Keratinocyte (primary cell): ENCODE results near the gene MBP. TPM values are rescaled to one million over a fixed set of nuclear protein-coding genes. Genes with fewer than 3 reads are reported as not detected.

ENCODE experiments used
- DNase-seq: peaks from one replicate; pipeline ENCODE4 v3.0.0-alpha.2; 2011; ENCODE audit warnings: low read depth, missing footprints, low spot score
- FAIRE-seq: peaks from 2 replicates; lab custom pipeline; 2011; peaks lifted over from hg19 to GRCh38; lab: Jason Lieb, UNC
- H2AFZ ChIP-seq: 2 replicates; pipeline ENCODE4 v1.6.0; 2012; ENCODE audit warnings: low read length, control low read depth, inconsistent platforms; ENCODE audit not compliant: control insufficient read depth
- H3K27ac ChIP-seq: 2 replicates; pipeline ENCODE4 v1.5.1; 2011; ENCODE audit warnings: low read length; ENCODE audit not compliant: control insufficient read depth, insufficient read depth
- H3K27me3 ChIP-seq: 3 replicates; pipeline ENCODE4 v1.6.0; 2011; ENCODE audit warnings: low read length; ENCODE audit not compliant: control insufficient read depth, insufficient read depth; ENCODE audit errors: extremely low read depth
- H3K36me3 ChIP-seq, 2 experiments: 2 replicates in 1 of 2; 3 replicates in 1 of 2; pipeline ENCODE4 v1.5.1; 2011; ENCODE audit warnings: low read length in 2 of 2, mild to moderate bottlenecking in 1 of 2; ENCODE audit not compliant: control insufficient read depth in 2 of 2, insufficient read depth in 2 of 2; ENCODE audit errors: extremely low read depth in 1 of 2
- H3K4me1 ChIP-seq: 3 replicates; pipeline ENCODE4 v1.5.1; 2011; ENCODE audit warnings: low read length; ENCODE audit not compliant: control insufficient read depth, insufficient read depth; ENCODE audit errors: extremely low read depth
- H3K4me2 ChIP-seq: 3 replicates; pipeline ENCODE4 v1.6.0; 2011; ENCODE audit warnings: low read depth, low read length; ENCODE audit not compliant: control insufficient read depth, insufficient read depth; ENCODE audit errors: extremely low read depth
- H3K4me3 ChIP-seq, 3 experiments: fragments of 200-600 bp in 1 of 3; sonication (generic) in 1 of 3; 2 replicates in 2 of 3; 3 replicates in 1 of 3; pipeline ENCODE4 v1.5.1; 2011 to 2016; ENCODE audit warnings: low read length in 3 of 3, mild to moderate bottlenecking in 3 of 3, control low read depth in 2 of 3, inconsistent platforms in 1 of 3, low read depth in 1 of 3, mixed read lengths in 1 of 3, mixed run types in 1 of 3, moderate library complexity in 1 of 3; ENCODE audit not compliant: control insufficient read depth in 2 of 3, insufficient read depth in 2 of 3; ENCODE audit errors: extremely low read depth in 1 of 3
- H3K79me2 ChIP-seq: 2 replicates; pipeline ENCODE4 v1.6.0; 2012; ENCODE audit warnings: low read length; ENCODE audit not compliant: control insufficient read depth, insufficient read depth
- H3K9ac ChIP-seq: 3 replicates; pipeline ENCODE4 v1.6.0; 2011; ENCODE audit warnings: low read length; ENCODE audit not compliant: control insufficient read depth, insufficient read depth; ENCODE audit errors: extremely low read depth
- H3K9me1 ChIP-seq: 3 replicates; pipeline ENCODE4 v1.6.0; 2011; ENCODE audit warnings: low read length; ENCODE audit not compliant: control insufficient read depth, insufficient read depth; ENCODE audit errors: extremely low read depth
- H3K9me3 ChIP-seq: 2 replicates; pipeline ENCODE4 v1.5.1; 2012; ENCODE audit warnings: low read depth, low read length; ENCODE audit not compliant: control insufficient read depth
- H4K20me1 ChIP-seq: 3 replicates; pipeline ENCODE4 v1.6.0; 2011; ENCODE audit warnings: low read length; ENCODE audit not compliant: control insufficient read depth, insufficient read depth; ENCODE audit errors: extremely low read depth
- CTCF ChIP-seq, 3 experiments: IDR thresholded peaks in 1 of 3; conservative IDR thresholded peaks in 1 of 3; optimal IDR thresholded peaks in 1 of 3; 2 replicates in 2 of 3; 3 replicates in 1 of 3; pipeline versions ENCODE3 to v1.5.1; 2011; ENCODE audit warnings: low read length in 3 of 3, mild to moderate bottlenecking in 3 of 3, moderate library complexity in 2 of 3, control low read depth in 1 of 3, inconsistent platforms in 1 of 3; ENCODE audit not compliant: insufficient read depth in 2 of 3; ENCODE audit errors: extremely low read depth in 1 of 3
- EZH2 ChIP-seq: IDR thresholded peaks from one replicate; pipeline ENCODE4 v1.6.1; 2012; ENCODE audit warnings: inconsistent platforms, mild to moderate bottlenecking, low read length, moderate library complexity
- dilution Hi-C: fragments of 300-500 bp; cut with MboI; formaldehyde crosslinking; loops from one replicate; pipeline ENCODE4 v1.7.0; 2020; ENCODE audit warnings: low sequenced_read_pairs; ENCODE audit not compliant: extremely low pct_ligation_motif_present
- polyA plus RNA-seq, 5 experiments: library from polyadenylated mRNA; depleted of rRNA in 3 of 5; stranded (reverse) in 3 of 5; stranded (forward) in 1 of 5; unstranded in 1 of 5; fragments of >200 nt; gene quantifications; 1 replicate in 1 of 5; 2 replicates in 3 of 5; 3 replicates in 1 of 5; pipeline versions ENCODE4 v1.2.1 to v1.2.3, GENCODE V29; 2011 to 2012; ENCODE audit warnings: missing spikeins in 2 of 5, low read depth in 1 of 5, low replicate concordance in 1 of 5

Gene MBP
- polyA plus RNA-seq, 1 donor (not counting 4 experiments of a cell fraction or from before 2014, with no cell fraction given), result 38.7 TPM

- DNase-seq (no peak), FAIRE-seq (no peak)
- H3K9ac ChIP-seq, result no peak overlapping the region
- H3K4me1 ChIP-seq, result peaks cover 37% of the 10 kb centered on the region
- H3K27ac ChIP-seq, result no peak overlapping the region
- H4K20me1 ChIP-seq, result no peaks in the 10 kb centered on the region
- H3K27me3 ChIP-seq, result no peaks in the 10 kb centered on the region
- TF ChIP-seq CTCF (optimal IDR thresholded peaks at IDR 0.05 in 1 of 3, IDR thresholded peaks at IDR 0.05 in 1 of 3, conservative IDR thresholded peaks at IDR 0.05 in 1 of 3; ENCODE audit: extremely low read depth in 1 of 3, insufficient read depth in 2 of 3, low read length in 3 of 3), result no peak
- TF ChIP-seq EZH2, result no peak
- peaks cover 32% of the 10 kb centered on the region for H3K79me2 ChIP-seq
- H2AFZ ChIP-seq, result no peak overlapping the region
- H3K4me2 ChIP-seq, result no peak overlapping the region
- H3K4me3 ChIP-seq, result no peak overlapping the region
- no peaks in the 10 kb centered on the region for H3K9me3 ChIP-seq
- peaks cover 5% of the 10 kb centered on the region for H3K9me1 ChIP-seq
- H3K36me3 ChIP-seq, result peaks cover 7 to 8% of the 10 kb centered on the region in 2 experiments
- dilution Hi-C loops, result no loop called here
Observed at GRCh38 chr18:77091366-77091765, 41.2 kb downstream of the MBP start.

GRCh38 chr18:77090546-77091174 lies 41.9 kb downstream of the MBP start:
- DNase-seq, result no peak
- no peak overlapping the region for H3K9ac ChIP-seq
- no peak for FAIRE-seq
- H3K9me3 ChIP-seq, result no peaks in the 10 kb centered on the region
- H3K79me2 ChIP-seq, result peaks cover 32% of the 10 kb centered on the region
- no peak overlapping the region for H3K4me2 ChIP-seq
- dilution Hi-C loops, result no loop called here
- H3K4me1 ChIP-seq, result peaks cover 42% of the 10 kb centered on the region
- TF ChIP-seq EZH2 (no peak), CTCF (optimal IDR thresholded peaks at IDR 0.05 in 1 of 3, IDR thresholded peaks at IDR 0.05 in 1 of 3, conservative IDR thresholded peaks at IDR 0.05 in 1 of 3; ENCODE audit: extremely low read depth in 1 of 3, insufficient read depth in 2 of 3, low read length in 3 of 3) (no peak)
- H3K36me3 ChIP-seq, result peaks cover 7% of the 10 kb centered on the region in 2 experiments
- H3K4me3 ChIP-seq, result no peak overlapping the region
- peaks cover 5% of the 10 kb centered on the region for H3K9me1 ChIP-seq
- H3K27ac ChIP-seq, result no peak overlapping the region
- H3K27me3 ChIP-seq, result no peaks in the 10 kb centered on the region
- H4K20me1 ChIP-seq, result no peaks in the 10 kb centered on the region
- no peak overlapping the region for H2AFZ ChIP-seq
